Activated naive CD4-positive, alpha-beta T cell treated with anti-CD3 and anti-CD28 coated beads, Interleukin-2, amount 50 U/mL, for 24 hours (primary cell): ENCODE data around the gene BIRC2.
"Not testable (repeated sequence)": the region's sequence is repeated elsewhere in the genome, so short reads cannot be mapped to it uniquely, and the experiment has no call there.

Source experiments
- H3K27ac Mint-ChIP-seq: one replicate; pipeline ENCODE4 v1.8.0; 2021; ENCODE audit warnings: mild to moderate bottlenecking, mixed read lengths
- H3K27me3 Mint-ChIP-seq: one replicate; pipeline ENCODE4 v1.8.0; 2021; ENCODE audit warnings: mixed read lengths
- H3K36me3 Mint-ChIP-seq: one replicate; pipeline ENCODE4 v1.8.0; 2021; ENCODE audit warnings: mixed read lengths
- H3K4me1 Mint-ChIP-seq: one replicate; pipeline ENCODE4 v1.8.0; 2021; ENCODE audit warnings: mixed read lengths
- H3K4me3 Mint-ChIP-seq: one replicate; pipeline ENCODE4 v1.8.0; 2021; ENCODE audit warnings: mild to moderate bottlenecking, mixed read lengths
- H3K9me3 Mint-ChIP-seq: one replicate; pipeline ENCODE4 v1.8.0; 2021; ENCODE audit warnings: mixed read lengths

BIRC2 gene

DNA sequence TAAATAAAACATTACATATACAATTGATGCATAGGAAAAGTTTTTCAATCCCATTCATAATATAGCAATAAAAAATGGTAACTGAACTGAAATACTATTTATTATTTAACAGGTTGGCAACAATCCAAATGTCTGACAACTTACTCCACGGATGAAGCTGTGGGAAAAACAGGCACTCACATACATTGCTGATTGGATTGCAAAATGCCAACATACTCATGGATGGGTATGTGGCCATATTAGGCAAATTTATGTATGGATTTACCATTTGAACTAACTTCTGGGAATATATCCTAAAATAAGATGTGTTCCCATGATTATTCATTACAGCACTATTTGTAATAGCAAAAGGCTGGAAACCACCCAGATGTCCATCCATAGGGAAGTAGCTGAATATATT lies 3.2 kb upstream of the BIRC2 start:
- Mint-ChIP-seq H3K27me3 (no peaks in the 10 kb centered on the region), H3K4me3 (no peak overlapping the region), H3K36me3 (no peaks in the 10 kb centered on the region), H3K27ac (no peak overlapping the region), H3K4me1 (peaks cover 44% of the 10 kb centered on the region), H3K9me3 (no peaks in the 10 kb centered on the region)

DNA sequence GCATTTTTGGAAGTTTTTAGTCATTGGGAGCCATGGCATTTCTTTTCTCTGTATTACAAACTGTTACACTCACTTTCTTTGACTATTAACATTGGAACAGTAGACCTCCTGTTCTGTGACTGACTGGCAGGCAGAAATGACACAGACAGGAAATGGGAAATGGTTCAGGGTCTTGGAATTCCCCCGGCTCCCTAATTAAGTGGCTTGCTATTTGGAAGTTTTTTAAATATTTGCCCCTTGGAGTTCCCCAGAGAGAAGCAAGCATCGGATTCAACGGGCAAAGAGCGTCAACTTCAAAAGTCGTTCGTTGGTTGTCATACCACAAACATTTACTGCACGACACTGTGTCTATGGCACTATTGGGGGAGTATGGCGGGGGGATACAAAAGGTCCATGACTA lies 1.1 kb upstream of the BIRC2 start:
- Mint-ChIP-seq H3K4me1 (peaks cover 56% of the 10 kb centered on the region), H3K27ac (peak overlapping the region; percentile 99)

GRCh38 chr11:102346456-102346747 lies 612 bp upstream of the BIRC2 start:
- Mint-ChIP-seq H3K9me3 (no peaks in the 10 kb centered on the region), H3K36me3 (peaks cover 7% of the 10 kb centered on the region), H3K27me3 (no peaks in the 10 kb centered on the region), H3K4me3 (peak overlapping the region; percentile 98), H3K4me1 (peaks cover 58% of the 10 kb centered on the region), H3K27ac (peak overlapping the region; percentile 99)

More for the DNA sequence above, 1.1 kb upstream of the BIRC2 start:
- Mint-ChIP-seq H3K9me3 (no peaks in the 10 kb centered on the region), H3K27me3 (no peaks in the 10 kb centered on the region), H3K4me3 (peak overlapping the region; percentile 98), H3K36me3 (peaks cover 5% of the 10 kb centered on the region)

GRCh38 chr11:102347462-102348370 lies 702 bp downstream of the BIRC2 start:
- Mint-ChIP-seq H3K27me3 (no peaks in the 10 kb centered on the region), H3K27ac (peak overlapping the region; percentile 97), H3K36me3 (peaks cover 13% of the 10 kb centered on the region), H3K4me3 (peak overlapping the region; percentile 98), H3K4me1 (peaks cover 57% of the 10 kb centered on the region), H3K9me3 (no peaks in the 10 kb centered on the region)

GRCh38 chr11:102357116-102357515 lies 10.1 kb downstream of the BIRC2 start:
- no peaks in the 10 kb centered on the region for H3K27me3 Mint-ChIP-seq
- peaks cover 6% of the 10 kb centered on the region for H3K9me3 Mint-ChIP-seq
- no peak overlapping the region for H3K4me3 Mint-ChIP-seq
- H3K4me1 Mint-ChIP-seq = peaks cover 79% of the 10 kb centered on the region
- peaks cover 56% of the 10 kb centered on the region for H3K36me3 Mint-ChIP-seq
- peak overlapping the region; percentile 31 for H3K27ac Mint-ChIP-seq

- peaks cover 6% of the 10 kb centered on the region for H3K9me3 Mint-ChIP-seq
- H3K36me3 Mint-ChIP-seq = peaks cover 60% of the 10 kb centered on the region
- peak overlapping the region; percentile 72 for H3K27ac Mint-ChIP-seq
- no peak overlapping the region for H3K4me3 Mint-ChIP-seq
- no peaks in the 10 kb centered on the region for H3K27me3 Mint-ChIP-seq
- H3K4me1 Mint-ChIP-seq = peaks cover 78% of the 10 kb centered on the region
Observed at GRCh38 chr11:102359372-102359771, 12.4 kb downstream of the BIRC2 start.

DNA sequence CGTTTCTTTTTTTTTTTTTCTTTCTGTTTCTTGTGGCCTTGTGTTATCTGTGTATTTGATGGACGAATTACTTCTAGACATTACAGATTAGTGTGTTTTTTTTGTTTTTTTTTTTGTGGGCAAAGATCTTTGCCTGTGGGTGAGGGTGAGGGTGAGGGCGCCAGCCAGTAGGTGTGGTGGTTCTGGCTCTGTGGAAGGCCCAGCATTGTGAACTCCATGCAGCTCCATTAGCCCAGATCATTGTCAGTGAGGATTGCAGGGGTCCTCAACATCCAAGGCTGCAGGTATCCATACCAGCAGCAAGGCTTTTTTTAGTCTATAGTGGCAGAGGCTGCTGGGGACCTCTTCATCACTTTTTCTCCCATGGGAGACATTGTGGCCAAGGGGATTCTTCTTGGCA lies 13.7 kb downstream of the BIRC2 start:
- peaks cover 58% of the 10 kb centered on the region for H3K36me3 Mint-ChIP-seq
- H3K4me3 Mint-ChIP-seq = peak overlapping the region; percentile 78
- H3K9me3 Mint-ChIP-seq = no peaks in the 10 kb centered on the region
- peaks cover 77% of the 10 kb centered on the region for H3K4me1 Mint-ChIP-seq
- peak overlapping the region; percentile 94 for H3K27ac Mint-ChIP-seq
- H3K27me3 Mint-ChIP-seq = no peaks in the 10 kb centered on the region

DNA sequence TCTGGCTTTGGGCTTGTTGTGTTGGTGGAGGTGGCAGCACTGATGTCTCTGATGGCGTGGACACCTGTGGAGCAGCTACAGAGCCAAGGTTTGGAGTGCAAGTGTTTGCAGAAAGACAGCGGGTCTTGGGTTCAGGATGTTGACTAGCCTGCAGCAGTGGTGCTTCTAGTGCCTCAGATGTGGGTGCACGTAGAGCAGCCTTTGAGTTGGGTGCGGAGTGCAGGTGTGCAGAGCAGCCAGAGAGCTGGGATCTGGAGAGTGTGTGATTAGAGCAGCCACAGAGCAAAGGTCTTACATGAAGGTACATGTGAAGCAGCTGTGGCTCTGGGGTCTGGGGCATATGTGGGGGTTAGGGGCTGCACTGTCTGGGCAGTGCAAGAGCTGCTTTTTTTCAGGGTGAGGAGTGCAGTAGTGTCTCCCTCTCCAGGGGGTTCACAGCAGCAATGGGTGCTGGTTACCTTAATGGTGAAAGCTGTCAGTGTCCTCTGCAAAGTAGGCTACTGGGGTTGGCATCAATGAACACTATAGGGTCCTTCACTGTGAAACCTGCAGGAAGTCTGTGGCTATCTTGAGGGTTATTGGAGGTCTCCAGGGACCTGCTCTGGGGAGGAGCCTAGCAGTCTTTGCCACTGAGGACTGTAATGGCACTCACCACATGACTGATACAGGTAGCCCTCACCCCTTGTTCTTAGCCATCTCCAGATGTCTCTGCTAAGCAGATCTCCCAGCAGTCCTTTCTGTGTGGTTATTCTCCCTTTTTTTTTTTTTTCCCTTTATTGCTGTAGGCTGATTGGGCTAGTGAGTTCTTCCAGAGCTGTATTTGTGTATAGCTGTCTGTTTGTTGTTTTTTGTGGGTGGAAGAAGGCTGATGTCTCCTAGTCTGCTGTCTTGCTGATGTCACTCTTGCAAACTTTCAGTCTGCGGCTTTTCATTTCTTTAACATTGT lies 14.3 kb downstream of the BIRC2 start:
- peaks cover 56% of the 10 kb centered on the region for H3K36me3 Mint-ChIP-seq
- H3K9me3 Mint-ChIP-seq = no peaks in the 10 kb centered on the region
- peak overlapping the region; percentile 94 for H3K27ac Mint-ChIP-seq
- H3K4me3 Mint-ChIP-seq = peak overlapping the region; percentile 78
- no peaks in the 10 kb centered on the region for H3K27me3 Mint-ChIP-seq
- peaks cover 73% of the 10 kb centered on the region for H3K4me1 Mint-ChIP-seq

DNA sequence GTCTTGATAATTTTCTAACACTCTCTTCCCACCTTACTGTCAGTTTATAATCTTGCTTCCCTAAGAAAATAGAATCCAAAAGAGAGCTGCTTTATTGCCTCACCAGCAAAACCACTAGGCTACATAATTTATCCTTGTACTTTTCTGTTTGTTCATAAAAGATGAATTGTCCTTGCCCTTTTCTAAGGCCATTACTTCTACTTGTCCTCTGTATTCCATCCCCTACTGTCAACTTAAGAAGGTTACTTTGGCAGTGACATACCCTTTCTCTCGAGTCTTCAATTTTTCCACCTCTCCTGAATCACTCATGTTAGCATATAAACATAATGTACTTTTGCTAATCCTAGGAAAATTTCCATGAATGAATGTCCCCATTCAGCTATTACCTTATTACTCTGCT lies 18.0 kb downstream of the BIRC2 start:
- Mint-ChIP-seq H3K27me3 (no peaks in the 10 kb centered on the region), H3K9me3 (no peaks in the 10 kb centered on the region), H3K4me1 (peaks cover 66% of the 10 kb centered on the region), H3K27ac (no peak overlapping the region), H3K36me3 (peaks cover 43% of the 10 kb centered on the region), H3K4me3 (no peak overlapping the region)

GRCh38 chr11:102367364-102367763 lies 20.4 kb downstream of the BIRC2 start:
- peaks cover 31% of the 10 kb centered on the region for H3K36me3 Mint-ChIP-seq

DNA sequence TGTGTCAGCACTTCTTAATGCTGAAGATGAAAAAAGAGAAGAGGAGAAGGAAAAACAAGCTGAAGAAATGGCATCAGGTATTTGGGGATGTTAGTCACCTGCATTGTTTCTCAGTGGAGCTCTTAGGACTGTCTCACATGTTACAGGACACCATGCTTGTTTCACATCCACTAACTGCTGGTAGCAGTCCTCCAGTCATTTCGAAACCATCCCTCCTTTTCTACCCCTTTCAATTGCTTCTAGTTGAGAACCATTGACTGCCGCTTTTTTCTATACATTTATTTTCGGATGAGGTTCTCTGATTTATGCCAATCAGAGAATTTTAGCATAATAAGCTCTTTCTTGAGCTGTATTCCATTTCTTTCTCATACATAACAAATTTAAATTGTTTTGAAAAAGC lies 21.5 kb downstream of the BIRC2 start:
- H3K27ac Mint-ChIP-seq = peak overlapping the region; percentile 53
- no peak overlapping the region for H3K4me3 Mint-ChIP-seq
- peaks cover 42% of the 10 kb centered on the region for H3K4me1 Mint-ChIP-seq
- H3K27me3 Mint-ChIP-seq = no peaks in the 10 kb centered on the region
- H3K9me3 Mint-ChIP-seq = no peaks in the 10 kb centered on the region
- H3K36me3 Mint-ChIP-seq = peaks cover 25% of the 10 kb centered on the region

More at GRCh38 chr11:102367364-102367763, 20.4 kb downstream of the BIRC2 start:
- no peaks in the 10 kb centered on the region for H3K9me3 Mint-ChIP-seq
- no peak overlapping the region for H3K4me3 Mint-ChIP-seq
- no peaks in the 10 kb centered on the region for H3K27me3 Mint-ChIP-seq
- peaks cover 49% of the 10 kb centered on the region for H3K4me1 Mint-ChIP-seq
- H3K27ac Mint-ChIP-seq = peak overlapping the region; percentile 73

- H3K27ac Mint-ChIP-seq, H3K27me3 Mint-ChIP-seq, H3K4me3 Mint-ChIP-seq, H3K9me3 Mint-ChIP-seq: not testable (repeated sequence)
- Mint-ChIP-seq H3K36me3 (peaks cover 21% of the 10 kb centered on the region), H3K4me1 (peaks cover 50% of the 10 kb centered on the region)
Observed at GRCh38 chr11:102374633-102375424, 27.8 kb downstream of the BIRC2 start.

- H3K4me1 Mint-ChIP-seq = peaks cover 50% of the 10 kb centered on the region
- H3K27ac Mint-ChIP-seq = no peak overlapping the region
- H3K4me3 Mint-ChIP-seq = no peak overlapping the region
- H3K36me3 Mint-ChIP-seq = peaks cover 22% of the 10 kb centered on the region
- no peaks in the 10 kb centered on the region for H3K27me3 Mint-ChIP-seq
- H3K9me3 Mint-ChIP-seq = no peaks in the 10 kb centered on the region
Observed at GRCh38 chr11:102375720-102376399, 28.8 kb downstream of the BIRC2 start.

DNA sequence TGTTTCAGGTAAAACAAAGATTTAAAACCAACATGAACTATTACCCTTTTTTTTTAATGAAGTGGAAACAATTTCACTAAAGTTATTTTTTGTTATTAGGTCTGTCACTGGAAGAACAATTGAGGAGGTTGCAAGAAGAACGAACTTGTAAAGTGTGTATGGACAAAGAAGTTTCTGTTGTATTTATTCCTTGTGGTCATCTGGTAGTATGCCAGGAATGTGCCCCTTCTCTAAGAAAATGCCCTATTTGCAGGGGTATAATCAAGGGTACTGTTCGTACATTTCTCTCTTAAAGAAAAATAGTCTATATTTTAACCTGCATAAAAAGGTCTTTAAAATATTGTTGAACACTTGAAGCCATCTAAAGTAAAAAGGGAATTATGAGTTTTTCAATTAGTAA lies 30.9 kb downstream of the BIRC2 start:
- Mint-ChIP-seq H3K27ac (peak overlapping the region; percentile 23), H3K36me3 (peaks cover 27% of the 10 kb centered on the region), H3K4me3 (no peak overlapping the region), H3K9me3 (no peaks in the 10 kb centered on the region), H3K27me3 (no peaks in the 10 kb centered on the region), H3K4me1 (peaks cover 52% of the 10 kb centered on the region)

DNA sequence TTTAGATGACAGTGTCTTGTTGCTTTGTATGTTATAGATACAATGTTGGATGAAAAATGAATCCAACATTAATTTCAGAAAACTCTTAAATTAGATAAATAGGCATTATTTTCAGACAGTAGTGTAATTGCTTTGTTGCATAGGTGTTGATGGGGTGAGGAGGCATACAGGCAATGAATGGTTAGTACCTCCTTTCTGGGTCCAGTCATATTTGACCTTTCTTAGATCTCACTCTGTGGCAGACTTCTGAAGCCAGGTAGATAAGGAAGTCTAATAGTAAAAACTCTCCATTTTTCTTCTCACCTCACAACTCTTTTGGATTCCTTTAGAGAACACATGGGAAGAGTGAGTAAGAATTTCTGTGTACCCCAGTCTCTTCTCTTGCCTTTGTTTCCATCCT lies 31.8 kb downstream of the BIRC2 start:
- Mint-ChIP-seq H3K27ac (peak overlapping the region; percentile 51), H3K27me3 (no peaks in the 10 kb centered on the region), H3K36me3 (peaks cover 25% of the 10 kb centered on the region), H3K4me3 (no peak overlapping the region), H3K9me3 (no peaks in the 10 kb centered on the region), H3K4me1 (peaks cover 62% of the 10 kb centered on the region)
